ENCODE measurements around the gene GTF3C5. TPM values are rescaled to one million over a fixed set of nuclear protein-coding genes. Genes with fewer than 3 reads are reported as not detected.
A peak's percentile ranks its signal among the peaks of the same experiment; 100 is the strongest.

Gene GTF3C5
- total and polyA plus RNA-seq, 9 of the 15 experiments (the other 6 are each of a cell fraction or from before 2014, with no cell fraction given), result 3.8 to 118 (median 83.7) TPM

GRCh38 chr9:132996526-132996925 lies 34.3 kb upstream of the GTF3C5 start (continued):
- TF ChIP-seq SRSF7 (optimal IDR thresholded peaks at IDR 0.05; ENCODE audit: low read depth, low read length) (no peak), RBM34 (IDR thresholded peaks at IDR 0.05; ENCODE audit: borderline replicate concordance, insufficient read depth, low read length) (no peak)

- H2AFZ ChIP-seq (ENCODE audit: low read depth, low read length), result no peak overlapping the region
- H3K4me3 ChIP-seq, result no peak overlapping the region
- CTCF ChIA-PET (ENCODE audit: low intra/inter-chr PET ratio), result no interaction called here
- peaks cover 9% of the 10 kb centered on the region for H3K9me1 ChIP-seq (ENCODE audit: control insufficient read depth, insufficient read depth, low read length)
- intact Hi-C loops (cut with micrococcal nuclease), result no loop called here
- H3K9me3 ChIP-seq (replicated peaks; ENCODE audit: control insufficient read depth, insufficient read depth, low read depth, low read length), result no peaks in the 10 kb centered on the region
- H3K27me3 ChIP-seq (ENCODE audit: control insufficient read depth in 2 of 2, insufficient read depth in 2 of 2, low read length in 2 of 2), result no peaks in the 10 kb centered on the region
- ATAC-seq (no peak), DNase-seq (ENCODE audit: extremely low read depth in 1 of 4, low spot score in 3 of 4) (peak in 1 of 4 experiments; percentile 59), FAIRE-seq (peak; percentile 58)
- H3K4me2 ChIP-seq (ENCODE audit: insufficient read depth, low read length), result no peak overlapping the region
- in situ Hi-C loops (cut with MboI), result no loop called here
- peak overlapping the region; percentile 45; the same call in 1 of the 3 replicates for H3K27ac ChIP-seq (ENCODE audit: extremely low read depth, low read depth, low read length)
- peaks cover 19% of the 10 kb centered on the region for H3K36me3 ChIP-seq (ENCODE audit: control insufficient read depth, insufficient read depth, low read length)
- POLR2A ChIA-PET, result interaction anchor here (0.6 kb wide), 2 partner anchors 26 to 255 kb away, joined by 3 read pairs; no protein-coding TSS in a partner anchor
- H3K9ac ChIP-seq (ENCODE audit: insufficient read depth in 1 of 2, low read depth in 2 of 2, low read length in 2 of 2), result no peak overlapping the region
- peaks cover 77 to 78% of the 10 kb centered on the region in 2 experiments for H3K4me1 ChIP-seq (replicated peaks in 1 of 2; ENCODE audit: control insufficient read depth in 2 of 2, insufficient read depth in 2 of 2, low read length in 2 of 2)
- peaks cover 2% of the 10 kb centered on the region; the same call in 1 of the 3 replicates for H3K79me2 ChIP-seq (ENCODE audit: control insufficient read depth, insufficient read depth, low read length)
- no peaks in the 10 kb centered on the region for H4K20me1 ChIP-seq (replicated peaks; ENCODE audit: control insufficient read depth, insufficient read depth, low read length)
- TF ChIP-seq E2F6 (IDR thresholded peaks at IDR 0.05; ENCODE audit: borderline replicate concordance in 1 of 2, extremely low read depth in 1 of 2, insufficient read depth in 1 of 2, insufficient read length in 1 of 2, low read depth in 1 of 2, low read length in 1 of 2, poor library complexity in 1 of 2, severe bottlenecking in 1 of 2) (peak in 1 of 2 experiments; percentile 41), KDM4B (IDR thresholded peaks at IDR 0.05; ENCODE audit: borderline replicate concordance in 2 of 2, low read depth in 1 of 2) (no peak), ZNF586 (CRISPR knock-in tag; conservative IDR thresholded peaks at IDR 0.05) (no peak), HDAC1 (IDR thresholded peaks at IDR 0.05) (peak in 1 of 2 experiments; percentile 37; a peak in 1 of 4 replicates), GATA2 (CRISPR knock-in tag; IDR thresholded peaks at IDR 0.05) (0 out of 2 replicates have a peak, but pooled peaks have one; percentile 13), L3MBTL2 (IDR thresholded peaks at IDR 0.05) (peak; percentile 46; the same call in 1 of the 2 replicates)
- TF ChIP-seq, protein P1, sequence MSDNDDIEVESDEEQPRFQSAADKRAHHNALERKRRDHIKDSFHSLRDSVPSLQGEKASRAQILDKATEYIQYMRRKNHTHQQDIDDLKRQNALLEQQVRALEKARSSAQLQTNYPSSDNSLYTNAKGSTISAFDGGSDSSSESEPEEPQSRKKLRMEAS (CRISPR knock-in tag; IDR thresholded peaks at IDR 0.05), result peak; percentile 24; the same call in 1 of the 2 replicates
- 34% methylated on average over 4 of the region's 4 CpGs for WGBS (ENCODE audit: insufficient coverage, low coverage, missing lambda C conversion rate)
- no TSS peak for BruUV-seq (replicated peaks)
Observed at GRCh38 chr9:132997591-132997990, 33.2 kb upstream of the GTF3C5 start.
